Measurements from ENCODE around the gene HIF3A. TPM values are rescaled to one million over a fixed set of nuclear protein-coding genes. Genes with fewer than 3 reads are reported as not detected.

HIF3A gene
- total RNA-seq, 2 experiments from 2014 or later: not detected

DNA sequence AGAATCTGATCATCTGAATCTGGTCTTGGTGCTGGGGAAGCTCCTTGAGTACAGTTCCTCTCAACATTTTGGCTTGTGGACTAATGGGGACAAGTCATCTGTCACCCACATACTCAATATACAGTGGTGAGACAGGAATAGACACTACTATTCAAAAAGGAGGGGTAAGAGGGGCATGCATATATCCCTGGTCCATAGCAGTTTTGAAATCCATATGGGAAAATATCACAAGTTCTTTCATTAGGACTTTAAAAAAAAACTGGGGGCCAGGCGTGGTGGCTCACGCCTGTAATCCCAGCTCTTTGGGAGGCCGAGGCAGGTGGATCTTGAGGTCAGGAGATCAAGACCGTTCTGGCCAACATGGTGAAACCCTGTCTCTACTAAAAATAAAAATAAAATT, 29.8 kb downstream of the HIF3A start:
- TF ChIP-seq, protein P1, sequence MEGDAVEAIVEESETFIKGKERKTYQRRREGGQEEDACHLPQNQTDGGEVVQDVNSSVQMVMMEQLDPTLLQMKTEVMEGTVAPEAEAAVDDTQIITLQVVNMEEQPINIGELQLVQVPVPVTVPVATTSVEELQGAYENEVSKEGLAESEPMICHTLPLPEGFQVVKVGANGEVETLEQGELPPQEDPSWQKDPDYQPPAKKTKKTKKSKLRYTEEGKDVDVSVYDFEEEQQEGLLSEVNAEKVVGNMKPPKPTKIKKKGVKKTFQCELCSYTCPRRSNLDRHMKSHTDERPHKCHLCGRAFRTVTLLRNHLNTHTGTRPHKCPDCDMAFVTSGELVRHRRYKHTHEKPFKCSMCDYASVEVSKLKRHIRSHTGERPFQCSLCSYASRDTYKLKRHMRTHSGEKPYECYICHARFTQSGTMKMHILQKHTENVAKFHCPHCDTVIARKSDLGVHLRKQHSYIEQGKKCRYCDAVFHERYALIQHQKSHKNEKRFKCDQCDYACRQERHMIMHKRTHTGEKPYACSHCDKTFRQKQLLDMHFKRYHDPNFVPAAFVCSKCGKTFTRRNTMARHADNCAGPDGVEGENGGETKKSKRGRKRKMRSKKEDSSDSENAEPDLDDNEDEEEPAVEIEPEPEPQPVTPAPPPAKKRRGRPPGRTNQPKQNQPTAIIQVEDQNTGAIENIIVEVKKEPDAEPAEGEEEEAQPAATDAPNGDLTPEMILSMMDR (IDR thresholded peaks at IDR 0.05): no peak
- DNase-seq: no peak
- Mint-ChIP-seq H3K27me3 (peaks cover 2% of the 10 kb centered on the region), H3K36me3 (ENCODE audit: low read depth) (peaks cover 3% of the 10 kb centered on the region), H3K9me3 (peaks cover 22% of the 10 kb centered on the region), H3K4me3 (no peak overlapping the region), H3K27ac (no peak overlapping the region), H3K4me1 (ENCODE audit: low read depth) (no peaks in the 10 kb centered on the region)
- no peak for ATAC-seq
- ChIA-PET POLR2A (no interaction called here), CTCF (interaction anchor here (1.2 kb wide), 1 partner anchor 298 kb away, joined by 3 read pairs; no protein-coding TSS in a partner anchor)
- intact Hi-C loops (cut with micrococcal nuclease): no loop called here

DNA sequence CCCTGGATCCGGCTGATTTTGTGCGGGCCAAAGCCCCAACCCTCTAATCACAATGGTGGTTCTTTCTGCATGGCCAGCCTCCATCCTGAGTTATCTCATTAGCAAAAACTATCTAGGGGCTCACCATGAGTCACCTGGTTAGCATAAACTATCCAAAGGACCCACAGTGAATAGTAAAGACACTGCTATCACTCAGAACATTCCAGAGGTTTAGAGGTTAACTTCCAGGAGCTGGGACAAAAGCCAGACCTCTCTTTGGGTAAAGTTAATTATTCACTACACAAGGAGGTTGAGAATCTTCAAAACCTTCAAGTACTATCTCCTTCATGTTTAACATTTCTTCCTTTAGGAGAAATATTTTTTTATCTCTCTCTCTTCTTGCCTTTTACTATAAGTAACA, 31.2 kb downstream of the HIF3A start:
- peaks cover 3% of the 10 kb centered on the region for H3K36me3 Mint-ChIP-seq (ENCODE audit: low read depth)
- DNase-seq: no peak
- no peak overlapping the region for H3K4me3 Mint-ChIP-seq
- peaks cover 22% of the 10 kb centered on the region for H3K9me3 Mint-ChIP-seq
- H3K27ac Mint-ChIP-seq: no peak overlapping the region
- CTCF ChIA-PET: no interaction called here
- no peaks in the 10 kb centered on the region for H3K4me1 Mint-ChIP-seq (ENCODE audit: low read depth)
- TF ChIP-seq, protein P1 (IDR thresholded peaks at IDR 0.05): no peak
- ATAC-seq: no peak
- POLR2A ChIA-PET: no interaction called here
- intact Hi-C loops (cut with micrococcal nuclease): no loop called here
- H3K27me3 Mint-ChIP-seq: peaks cover 2% of the 10 kb centered on the region

DNA sequence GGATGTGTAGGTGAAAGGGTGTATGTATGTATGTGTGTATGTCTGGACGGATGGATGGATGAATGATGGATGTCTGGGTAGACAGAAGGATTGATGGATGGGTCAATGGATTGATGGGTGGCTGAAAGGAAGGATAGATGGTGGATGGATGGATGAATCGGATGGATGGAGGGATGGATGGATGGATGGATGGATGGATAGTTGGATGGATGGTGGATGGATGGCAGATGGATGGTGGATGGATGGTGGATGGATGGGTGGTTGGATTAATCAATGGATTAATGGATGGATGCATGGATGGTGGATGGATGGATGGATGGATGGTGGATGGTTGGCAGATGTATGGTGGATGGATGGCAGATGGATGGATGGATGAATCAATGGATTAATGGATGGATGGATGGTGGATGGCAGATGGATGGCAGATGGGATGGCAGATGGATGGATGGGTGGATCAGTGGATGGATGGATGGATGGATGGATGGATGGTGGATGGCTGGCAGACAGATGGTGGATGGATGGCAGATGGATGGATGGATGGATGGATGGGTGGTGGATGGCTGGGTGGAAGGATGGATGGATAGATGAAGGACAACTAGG, 33.6 kb downstream of the HIF3A start:
- Mint-ChIP-seq H3K27ac (no peak overlapping the region), H3K9me3 (peaks cover 22% of the 10 kb centered on the region), H3K4me1 (ENCODE audit: low read depth) (no peaks in the 10 kb centered on the region), H3K36me3 (ENCODE audit: low read depth) (peaks cover 3% of the 10 kb centered on the region), H3K4me3 (no peak overlapping the region), H3K27me3 (peaks cover 2% of the 10 kb centered on the region)
- TF ChIP-seq, protein P1 (IDR thresholded peaks at IDR 0.05): no peak
- POLR2A ChIA-PET: no interaction called here
- DNase-seq (no peak), ATAC-seq (no peak)
- intact Hi-C loops (cut with micrococcal nuclease): no loop called here
- CTCF ChIA-PET: no interaction called here

DNA sequence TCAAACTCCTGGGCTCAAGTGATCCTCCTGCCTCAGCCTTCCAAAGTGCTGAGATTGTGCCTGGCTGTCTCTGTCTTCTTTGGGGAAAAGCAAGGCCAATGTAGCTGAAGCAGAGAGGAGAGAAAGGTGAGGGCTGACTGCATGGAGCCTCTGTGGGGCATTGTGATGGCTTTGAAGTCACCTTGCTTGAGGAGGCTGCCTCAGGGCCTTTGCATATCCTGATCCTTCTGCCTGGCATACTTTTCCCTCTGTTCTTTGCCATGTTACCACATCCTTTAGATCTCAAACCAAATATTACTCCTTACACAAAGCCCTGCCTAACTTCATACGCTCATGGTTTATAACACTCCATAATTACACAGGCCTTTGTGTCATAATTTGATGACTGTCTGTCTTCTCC, 40.6 kb downstream of the HIF3A start:
- no peaks in the 10 kb centered on the region for H3K27me3 Mint-ChIP-seq
- no peaks in the 10 kb centered on the region for H3K4me1 Mint-ChIP-seq (ENCODE audit: low read depth)
- no peak for DNase-seq
- CTCF ChIA-PET: interaction anchor here (0.8 kb wide), 1 partner anchor 9 kb away, joined by 3 read pairs; no protein-coding TSS in a partner anchor
- H3K4me3 Mint-ChIP-seq: no peak overlapping the region
- TF ChIP-seq, protein P1 (IDR thresholded peaks at IDR 0.05): no peak
- no peak overlapping the region for H3K27ac Mint-ChIP-seq
- ATAC-seq: no peak
- no peaks in the 10 kb centered on the region for H3K36me3 Mint-ChIP-seq (ENCODE audit: low read depth)
- H3K9me3 Mint-ChIP-seq: no peaks in the 10 kb centered on the region
- intact Hi-C loops (cut with micrococcal nuclease): no loop called here
- POLR2A ChIA-PET: no interaction called here

DNA sequence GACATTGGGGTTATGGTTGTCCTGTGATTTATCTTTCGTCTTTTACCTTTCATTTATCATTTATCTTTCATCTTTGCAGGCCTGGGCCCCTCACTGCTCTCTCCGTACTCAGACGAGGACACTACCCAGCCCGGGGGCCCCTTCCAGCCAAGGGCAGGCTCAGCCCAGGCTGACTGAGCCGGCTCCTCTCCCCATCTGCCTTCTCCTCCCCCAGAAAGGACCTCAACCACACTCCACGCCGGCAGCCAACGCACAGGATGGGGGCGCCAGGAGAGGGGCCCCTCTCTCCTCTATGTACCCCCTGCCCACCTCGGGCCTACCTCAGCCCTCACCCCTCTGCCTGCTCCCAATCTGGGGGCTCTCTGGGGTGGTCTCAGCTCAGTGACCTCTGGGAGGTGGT, 42.6 kb downstream of the HIF3A start:
- Mint-ChIP-seq H3K36me3 (ENCODE audit: low read depth) (no peaks in the 10 kb centered on the region), H3K27me3 (no peaks in the 10 kb centered on the region), H3K27ac (no peak overlapping the region), H3K4me1 (ENCODE audit: low read depth) (no peaks in the 10 kb centered on the region), H3K4me3 (no peak overlapping the region), H3K9me3 (no peaks in the 10 kb centered on the region)
- ATAC-seq: no peak
- ChIA-PET POLR2A (no interaction called here), CTCF (no interaction called here)
- intact Hi-C loops (cut with micrococcal nuclease): no loop called here
- no peak for DNase-seq
- TF ChIP-seq, protein P1 (IDR thresholded peaks at IDR 0.05): no peak
